Measurements from ENCODE around the gene KDF1.
"Not testable (repeated sequence)": the region's sequence is repeated elsewhere in the genome, so short reads cannot be mapped to it uniquely, and the experiment has no call there.

The KDF1 gene

DNA sequence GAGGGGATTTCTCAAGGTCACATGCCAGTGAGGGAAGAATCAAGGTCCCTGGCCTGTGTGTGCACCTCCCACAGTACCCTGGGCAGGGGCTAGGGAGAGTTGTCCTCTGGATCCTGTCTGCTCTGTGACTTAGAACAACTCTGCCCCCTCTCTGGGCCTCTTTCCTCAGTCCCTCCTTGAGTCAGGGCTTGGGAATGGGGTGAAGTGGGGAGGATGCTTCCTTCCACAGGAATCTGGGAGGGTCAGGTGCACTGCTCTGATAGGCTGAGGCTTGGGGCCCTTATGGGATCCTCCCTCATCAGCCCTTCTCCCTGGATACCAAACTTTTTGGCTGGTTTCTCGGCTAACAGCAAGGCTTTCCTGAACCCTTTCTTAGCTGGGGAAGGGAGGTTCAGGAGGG, 35.8 kb upstream of the KDF1 start:
- H3K9me3 ChIP-seq (ENCODE audit: low read depth, low read length): no peaks in the 10 kb centered on the region
- H3K4me3 ChIP-seq: no peak overlapping the region
- no peak for DNase-seq (ENCODE audit: low read depth, low spot score)
- no peaks in the 10 kb centered on the region for H3K36me3 ChIP-seq (ENCODE audit: insufficient read depth, low read length)
- no peak for TF ChIP-seq FOXP2 (optimal IDR thresholded peaks at IDR 0.05; ENCODE audit: control extremely low read depth, extremely low read length, insufficient read depth)
- TF ChIP-seq EZH2 (IDR thresholded peaks at IDR 0.05): no peak
- TF ChIP-seq POLR2AphosphoS5 (IDR thresholded peaks at IDR 0.05; ENCODE audit: borderline replicate concordance, low read depth, low read length): no peak
- H3K27ac ChIP-seq: no peak overlapping the region
- H3K9ac ChIP-seq (ENCODE audit: insufficient read length): no peak overlapping the region

DNA sequence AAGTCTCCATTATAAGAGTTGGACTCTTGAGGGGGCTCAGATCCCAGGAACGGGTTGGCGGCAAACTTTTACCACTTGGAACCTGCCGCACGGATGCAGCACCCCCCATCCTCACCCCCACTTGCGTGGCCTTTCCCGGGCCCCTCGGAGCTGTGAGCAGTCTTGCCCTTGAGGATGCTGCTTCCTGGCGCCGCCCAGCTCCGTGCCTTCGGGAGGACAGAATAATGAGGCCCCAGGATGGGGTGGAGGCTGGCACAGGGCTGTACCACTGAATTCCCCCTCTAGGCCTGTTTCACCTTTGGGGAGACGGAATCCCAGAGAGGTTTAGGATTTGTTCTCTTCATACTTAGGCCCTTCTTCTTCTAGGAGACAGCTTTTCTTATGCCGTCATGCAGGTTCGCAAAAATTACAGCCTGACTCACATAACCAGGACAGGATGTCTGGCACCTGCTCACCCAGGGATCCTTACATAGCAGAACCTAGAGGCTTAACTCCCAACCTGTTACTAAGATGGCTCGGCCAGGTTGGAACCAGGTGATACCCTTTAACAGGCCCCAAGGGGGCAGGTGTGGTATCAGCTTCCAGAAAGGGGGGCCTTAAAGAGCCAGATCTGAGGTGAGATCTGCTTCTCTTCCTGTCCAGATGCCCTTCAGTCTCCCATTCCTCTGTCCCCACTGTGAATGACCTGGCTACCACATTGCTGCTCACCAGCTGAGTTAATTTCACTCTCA, 34.7 kb upstream of the KDF1 start:
- no peaks in the 10 kb centered on the region for H3K9me3 ChIP-seq (ENCODE audit: low read depth, low read length)
- H3K9ac ChIP-seq (ENCODE audit: insufficient read length): no peak overlapping the region
- H3K27ac ChIP-seq: no peak overlapping the region
- H3K4me3 ChIP-seq: peak overlapping the region; percentile 75
- H3K36me3 ChIP-seq (ENCODE audit: insufficient read depth, low read length): no peaks in the 10 kb centered on the region
- TF ChIP-seq EZH2 (IDR thresholded peaks at IDR 0.05) (no peak), POLR2AphosphoS5 (IDR thresholded peaks at IDR 0.05; ENCODE audit: borderline replicate concordance, low read depth, low read length) (no peak), FOXP2 (optimal IDR thresholded peaks at IDR 0.05; ENCODE audit: control extremely low read depth, extremely low read length, insufficient read depth) (no peak)
- DNase-seq (ENCODE audit: low read depth, low spot score): no peak

DNA sequence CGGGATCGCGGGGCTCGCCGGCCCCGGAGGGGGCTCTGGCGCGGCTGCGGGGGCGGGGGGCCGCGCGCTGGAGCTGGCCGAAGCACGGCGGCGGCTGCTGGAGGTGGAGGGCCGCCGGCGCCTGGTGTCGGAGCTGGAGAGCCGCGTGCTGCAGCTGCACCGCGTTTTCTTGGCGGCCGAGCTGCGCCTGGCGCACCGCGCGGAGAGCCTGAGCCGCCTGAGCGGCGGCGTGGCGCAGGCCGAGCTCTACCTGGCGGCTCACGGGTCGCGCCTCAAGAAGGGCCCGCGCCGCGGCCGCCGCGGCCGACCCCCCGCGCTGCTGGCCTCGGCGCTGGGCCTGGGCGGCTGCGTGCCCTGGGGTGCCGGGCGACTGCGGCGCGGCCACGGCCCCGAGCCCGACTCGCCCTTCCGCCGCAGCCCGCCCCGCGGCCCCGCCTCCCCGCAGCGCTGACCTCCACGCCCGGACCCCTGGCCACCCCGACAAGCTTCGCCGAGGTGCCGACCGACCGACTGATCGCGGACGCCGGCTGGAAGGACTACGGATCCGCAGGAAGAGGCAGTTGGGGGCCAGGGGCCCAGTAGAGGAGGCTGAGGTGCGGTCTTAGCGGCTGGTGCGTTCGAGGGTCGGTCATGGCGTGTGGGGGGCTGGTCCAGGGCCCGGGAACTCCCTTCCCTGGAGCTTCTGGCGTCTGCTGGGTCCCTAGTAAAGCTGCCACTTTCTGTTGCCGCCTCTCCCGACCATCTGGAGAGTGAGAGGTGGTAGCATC, 33.9 kb upstream of the KDF1 start:
- DNase-seq (ENCODE audit: low read depth, low spot score): no peak
- H3K9me3 ChIP-seq (ENCODE audit: low read depth, low read length): no peaks in the 10 kb centered on the region
- no peak for TF ChIP-seq POLR2AphosphoS5 (IDR thresholded peaks at IDR 0.05; ENCODE audit: borderline replicate concordance, low read depth, low read length)
- no peak for TF ChIP-seq FOXP2 (optimal IDR thresholded peaks at IDR 0.05; ENCODE audit: control extremely low read depth, extremely low read length, insufficient read depth)
- TF ChIP-seq EZH2 (IDR thresholded peaks at IDR 0.05): no peak
- no peak overlapping the region for H3K27ac ChIP-seq
- H3K4me3 ChIP-seq: peak overlapping the region; percentile 88
- no peaks in the 10 kb centered on the region for H3K36me3 ChIP-seq (ENCODE audit: insufficient read depth, low read length)
- H3K9ac ChIP-seq (ENCODE audit: insufficient read length): peak overlapping the region; percentile 45

DNA sequence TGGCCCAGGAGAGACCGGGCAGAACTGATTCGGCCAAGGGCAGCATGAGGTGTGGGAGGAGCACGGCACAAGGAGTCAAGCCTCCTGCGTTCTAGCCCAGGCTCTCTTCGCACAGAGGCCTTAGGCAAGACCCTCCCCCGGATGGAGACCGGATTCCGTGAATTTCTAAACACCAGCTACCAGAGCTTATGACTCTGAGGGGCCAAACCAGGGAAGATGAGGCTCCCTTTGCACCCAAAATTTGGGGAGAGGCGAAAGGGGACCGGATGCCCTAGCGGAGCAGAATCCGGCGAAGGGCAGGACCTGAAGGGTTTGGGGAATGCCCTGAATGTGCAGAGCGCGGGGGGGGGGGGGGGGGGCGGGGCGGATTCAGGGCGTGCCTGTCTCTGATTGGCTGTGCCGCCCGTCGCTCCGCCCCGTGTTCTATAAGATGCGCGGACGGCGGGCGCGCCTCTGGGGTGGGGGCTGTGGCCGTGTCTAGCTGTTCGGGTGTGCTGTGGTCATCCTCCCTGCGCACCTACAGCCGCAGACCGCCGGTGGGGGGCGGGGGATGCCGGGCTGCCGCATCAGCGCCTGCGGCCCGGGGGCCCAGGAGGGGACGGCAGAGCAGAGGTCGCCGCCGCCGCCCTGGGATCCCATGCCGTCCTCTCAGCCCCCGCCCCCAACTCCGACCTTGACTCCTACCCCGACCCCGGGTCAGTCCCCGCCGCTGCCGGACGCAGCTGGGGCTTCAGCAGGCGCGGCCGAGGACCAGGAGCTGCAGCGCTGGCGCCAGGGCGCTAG, 33.2 kb upstream of the KDF1 start, which contains the start of gene TRNP1:
TRNP1 (plus strand) TSS at position 456 of the 783 bp plus-strand sequence; CDS start at position 551, 95 bp downstream.
- Histone ChIP-seq H3K9me3 (ENCODE audit: low read depth, low read length) (no peaks in the 10 kb centered on the region), H3K9ac (ENCODE audit: insufficient read length) (peak within 1 kb of the TSS; percentile 45), H3K36me3 (ENCODE audit: insufficient read depth, low read length) (no peaks in the 10 kb centered on the region), H3K27ac (no peak within 1 kb of the TSS), H3K4me3 (peak within 1 kb of the TSS; percentile 88)
- DNase-seq (ENCODE audit: low read depth, low spot score): no peak
- no peak for TF ChIP-seq EZH2 (IDR thresholded peaks at IDR 0.05)
- no peak for TF ChIP-seq FOXP2 (optimal IDR thresholded peaks at IDR 0.05; ENCODE audit: control extremely low read depth, extremely low read length, insufficient read depth)
- TF ChIP-seq POLR2AphosphoS5 (IDR thresholded peaks at IDR 0.05; ENCODE audit: borderline replicate concordance, low read depth, low read length): peak; percentile 55; the same call in 1 of the 2 replicates

DNA sequence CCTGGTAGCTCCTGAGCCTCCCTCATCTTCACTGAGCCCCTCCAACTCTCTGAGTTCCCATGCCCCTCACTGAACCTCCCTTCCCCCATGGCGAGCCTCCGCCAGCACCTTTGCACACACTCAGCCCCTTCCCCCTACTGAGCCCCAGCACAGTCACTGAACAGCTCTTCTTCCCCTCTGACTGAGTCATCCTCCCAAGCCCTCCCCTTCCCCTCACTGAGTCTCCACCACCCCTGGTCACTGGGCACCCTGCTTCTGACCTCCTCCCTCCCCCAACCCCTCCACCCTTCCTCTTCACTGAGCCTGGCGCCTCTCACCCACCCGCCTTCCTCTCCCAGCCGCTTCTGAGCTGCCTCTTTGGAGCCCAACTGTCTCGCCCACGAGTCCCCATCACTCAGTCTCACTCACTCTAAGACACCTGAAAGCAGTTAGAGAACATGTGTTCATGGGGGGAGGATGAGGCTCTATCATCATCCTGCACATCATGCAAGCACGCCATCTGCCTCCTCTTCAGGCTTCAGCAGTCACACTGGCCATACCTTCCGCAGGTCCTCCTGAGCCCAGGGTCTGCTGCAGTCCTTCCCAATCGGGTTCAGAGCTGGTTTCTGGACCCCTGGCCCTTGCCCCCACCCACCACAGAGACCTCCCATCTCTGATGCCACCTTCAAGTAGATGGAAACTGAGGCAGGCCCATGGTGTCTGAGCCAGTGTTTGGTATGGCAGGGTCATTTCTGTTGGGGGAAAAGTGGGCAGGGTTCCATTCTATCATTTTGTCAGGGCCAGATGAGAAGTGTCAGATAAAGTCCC, 31.2 kb upstream of the KDF1 start:
- Histone ChIP-seq H3K27ac (no peak overlapping the region), H3K36me3 (ENCODE audit: insufficient read depth, low read length) (no peaks in the 10 kb centered on the region), H3K9me3 (ENCODE audit: low read depth, low read length) (no peaks in the 10 kb centered on the region), H3K9ac (ENCODE audit: insufficient read length) (no peak overlapping the region), H3K4me3 (no peak overlapping the region)
- DNase-seq (ENCODE audit: low read depth, low spot score): no peak
- TF ChIP-seq EZH2 (IDR thresholded peaks at IDR 0.05) (no peak), FOXP2 (optimal IDR thresholded peaks at IDR 0.05; ENCODE audit: control extremely low read depth, extremely low read length, insufficient read depth) (no peak), POLR2AphosphoS5 (IDR thresholded peaks at IDR 0.05; ENCODE audit: borderline replicate concordance, low read depth, low read length) (no peak)

- not testable (repeated sequence) for H3K27ac ChIP-seq; H3K9me3 ChIP-seq (ENCODE audit: low read depth, low read length); H3K36me3 ChIP-seq (ENCODE audit: insufficient read depth, low read length); H3K4me3 ChIP-seq; DNase-seq (ENCODE audit: low read depth, low spot score); H3K9ac ChIP-seq (ENCODE audit: insufficient read length)
Measured at GRCh38 chr1:26989403-26990109, 29.3 kb upstream of the KDF1 start.

DNA sequence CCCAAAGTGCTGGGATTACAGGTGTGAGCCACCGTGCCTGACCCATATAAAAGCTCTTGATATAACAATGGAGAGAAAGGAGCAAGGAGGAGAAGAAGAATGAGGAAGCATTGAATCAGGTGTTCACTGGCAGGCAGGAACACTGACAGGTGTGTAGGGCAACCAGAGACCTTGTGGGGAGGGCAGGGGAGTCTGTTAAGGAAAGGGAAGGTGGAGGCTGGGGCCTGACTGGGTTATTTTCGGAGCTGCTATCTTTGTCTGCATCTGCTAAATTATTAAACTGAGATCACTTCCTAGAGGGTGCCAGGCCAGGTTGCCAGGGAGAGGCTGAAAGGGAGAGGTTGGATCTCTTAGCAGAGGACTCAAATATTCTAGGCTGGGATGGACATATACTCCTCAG, 26.4 kb upstream of the KDF1 start:
- no peak for DNase-seq (ENCODE audit: low read depth, low spot score)
- Histone ChIP-seq H3K9me3 (ENCODE audit: low read depth, low read length) (no peaks in the 10 kb centered on the region), H3K36me3 (ENCODE audit: insufficient read depth, low read length) (no peaks in the 10 kb centered on the region), H3K27ac (no peak overlapping the region), H3K4me3 (no peak overlapping the region), H3K9ac (ENCODE audit: insufficient read length) (no peak overlapping the region)
- TF ChIP-seq POLR2AphosphoS5 (IDR thresholded peaks at IDR 0.05; ENCODE audit: borderline replicate concordance, low read depth, low read length) (no peak), FOXP2 (optimal IDR thresholded peaks at IDR 0.05; ENCODE audit: control extremely low read depth, extremely low read length, insufficient read depth) (no peak), EZH2 (IDR thresholded peaks at IDR 0.05) (no peak)

All from SK-N-MC (cell line).